NCI-H2081 treated with DMSO at 0.1 percent for 48 hours (cell line): Measurements from ENCODE around the gene NUDT21.
"Not testable (repeated sequence)": the region's sequence is repeated elsewhere in the genome, so short reads cannot be mapped to it uniquely, and the experiment has no call there.

ENCODE experiments used
- DNase-seq: peaks from one replicate; lab custom pipeline; 2025; lab: John Stamatoyannopoulos, UW

NUDT21 gene

GRCh38 chr16:56419740-56420548 is 31.2 kb downstream of the NUDT21 start:
- DNase-seq: no peak

- DNase-seq: no peak
Measured at GRCh38 chr16:56417138-56417537, 34.0 kb downstream of the NUDT21 start.

DNA sequence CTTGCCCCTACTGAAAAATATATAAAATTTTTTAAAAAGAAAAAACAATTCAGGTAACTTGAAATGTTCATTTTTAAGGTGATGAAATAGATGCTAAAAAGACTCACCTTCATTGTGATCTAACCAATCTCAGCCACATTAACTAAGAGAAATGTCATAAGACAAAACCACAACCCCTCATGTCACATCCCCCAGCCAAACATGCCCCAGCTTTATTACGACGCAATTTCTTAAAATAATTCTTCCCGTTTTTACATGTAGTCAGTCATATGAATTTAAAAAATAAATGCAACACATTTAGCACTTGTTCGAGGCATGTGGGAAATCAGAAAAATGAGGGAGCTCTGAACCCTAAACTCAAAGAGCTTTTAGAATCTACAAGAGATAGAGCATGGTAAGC is 35.3 kb downstream of the NUDT21 start:
- no peak for DNase-seq

DNA sequence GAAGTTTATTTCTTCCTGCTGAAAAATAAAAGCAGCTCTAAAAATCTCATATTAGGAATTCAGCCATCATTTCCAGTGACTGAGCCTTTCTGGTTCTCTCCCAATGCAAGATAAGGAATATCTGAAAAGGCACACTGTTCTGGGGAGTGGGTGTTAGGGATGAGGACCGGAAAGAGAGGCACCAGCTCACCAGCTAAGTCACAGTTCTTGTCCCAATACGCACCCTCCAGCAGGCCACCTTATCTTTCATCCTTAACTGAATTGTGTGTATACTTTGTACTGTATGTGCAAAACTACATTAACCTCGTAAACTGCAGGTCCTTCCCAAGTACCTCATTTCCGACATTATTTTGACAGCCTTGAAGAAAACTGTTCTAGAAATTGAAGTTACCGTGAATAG is 36.8 kb downstream of the NUDT21 start:
- DNase-seq: no peak

DNA sequence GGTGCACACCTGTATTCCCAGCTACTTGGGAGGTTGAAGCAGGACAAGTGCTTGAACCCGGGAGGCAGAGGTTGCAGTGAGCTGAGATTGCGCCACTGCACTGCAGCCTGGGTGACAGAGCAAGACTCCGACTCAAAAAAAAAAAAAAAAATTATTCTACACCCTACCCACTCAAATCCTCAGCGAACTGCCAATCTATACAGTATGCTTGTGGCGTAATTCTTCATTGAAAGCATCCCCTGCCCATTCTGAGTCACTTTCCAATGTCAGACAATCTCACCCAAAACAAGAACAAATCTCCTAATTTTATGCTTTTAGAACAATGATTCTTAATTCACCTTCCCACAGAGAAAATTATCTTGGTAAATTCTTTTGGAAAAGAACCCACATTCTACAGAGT is 37.8 kb downstream of the NUDT21 start:
- DNase-seq: no peak

DNA sequence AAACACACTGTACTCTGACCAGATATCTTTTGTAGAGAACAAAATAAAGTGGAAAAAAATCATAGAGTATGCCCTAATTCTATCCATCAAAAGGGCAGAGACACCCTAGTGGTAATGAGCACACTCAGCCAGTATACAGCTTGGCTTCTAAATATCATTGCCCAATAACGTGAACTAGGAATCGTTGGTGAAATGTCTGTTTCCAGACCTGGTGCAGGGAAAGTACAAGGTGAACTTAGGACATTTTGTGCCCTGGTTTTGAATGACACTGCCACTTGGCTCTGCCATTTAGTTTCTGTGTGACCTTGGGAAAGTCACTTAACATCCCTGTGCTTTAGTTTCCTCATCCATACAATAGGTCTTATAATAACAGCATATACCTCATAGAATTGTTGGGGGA is 39.5 kb downstream of the NUDT21 start:
- DNase-seq: no peak

- no peak for DNase-seq
Measured at GRCh38 chr16:56411123-56411522, 40.0 kb downstream of the NUDT21 start.

DNA sequence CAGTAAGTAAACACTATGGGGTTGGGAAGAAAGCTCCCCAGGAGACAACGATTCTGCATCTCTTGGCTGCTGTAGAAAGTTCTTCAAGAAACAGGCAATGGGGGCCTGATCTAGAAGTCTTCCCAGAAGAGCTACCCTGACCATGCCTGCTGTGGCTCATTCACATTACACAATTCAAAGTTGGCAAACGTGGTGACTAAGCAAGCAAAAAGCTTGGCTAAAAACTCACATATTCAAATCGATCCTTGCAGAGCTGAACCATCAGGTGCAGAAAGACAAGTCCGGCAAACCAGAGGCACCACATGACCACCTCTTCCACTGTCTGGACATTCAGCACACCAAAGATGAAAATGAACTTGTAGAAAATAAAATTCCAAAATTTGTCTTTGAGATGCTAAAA is 41.9 kb downstream of the NUDT21 start:
- DNase-seq: no peak

DNA sequence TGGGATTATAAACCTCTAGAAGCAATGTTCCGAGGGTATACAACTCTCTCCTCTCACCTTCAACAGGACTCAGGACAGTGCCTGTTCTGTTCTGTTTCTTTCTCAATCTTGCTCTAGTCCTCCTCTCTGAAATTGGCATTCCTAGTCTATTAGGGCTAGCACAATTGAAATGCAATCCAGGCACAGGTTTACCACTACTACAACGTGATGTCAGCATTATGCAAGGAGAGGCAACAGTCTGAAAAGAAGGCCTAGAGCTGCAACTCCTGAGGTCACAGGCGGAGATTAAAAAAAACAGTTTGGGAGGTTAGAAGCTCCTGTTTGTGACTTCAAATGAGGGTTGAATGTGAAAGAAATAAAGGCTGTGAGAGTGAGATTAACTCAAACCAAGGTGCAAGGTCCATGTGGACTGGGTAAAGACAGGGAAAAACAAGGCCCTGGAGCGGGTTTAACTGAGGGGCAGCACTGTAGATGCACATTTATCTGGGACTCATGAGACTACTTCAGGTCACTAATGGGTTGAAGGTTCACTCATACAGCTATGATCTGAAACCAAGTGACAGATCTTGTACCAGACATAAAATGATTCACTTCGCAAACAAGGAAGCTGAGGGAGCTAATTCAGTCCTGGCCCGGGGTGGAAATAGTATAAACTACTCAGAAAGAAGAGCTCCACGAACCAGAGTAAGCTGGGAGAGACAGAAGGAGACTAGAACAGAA is 42.6 kb downstream of the NUDT21 start:
- DNase-seq: no peak

DNA sequence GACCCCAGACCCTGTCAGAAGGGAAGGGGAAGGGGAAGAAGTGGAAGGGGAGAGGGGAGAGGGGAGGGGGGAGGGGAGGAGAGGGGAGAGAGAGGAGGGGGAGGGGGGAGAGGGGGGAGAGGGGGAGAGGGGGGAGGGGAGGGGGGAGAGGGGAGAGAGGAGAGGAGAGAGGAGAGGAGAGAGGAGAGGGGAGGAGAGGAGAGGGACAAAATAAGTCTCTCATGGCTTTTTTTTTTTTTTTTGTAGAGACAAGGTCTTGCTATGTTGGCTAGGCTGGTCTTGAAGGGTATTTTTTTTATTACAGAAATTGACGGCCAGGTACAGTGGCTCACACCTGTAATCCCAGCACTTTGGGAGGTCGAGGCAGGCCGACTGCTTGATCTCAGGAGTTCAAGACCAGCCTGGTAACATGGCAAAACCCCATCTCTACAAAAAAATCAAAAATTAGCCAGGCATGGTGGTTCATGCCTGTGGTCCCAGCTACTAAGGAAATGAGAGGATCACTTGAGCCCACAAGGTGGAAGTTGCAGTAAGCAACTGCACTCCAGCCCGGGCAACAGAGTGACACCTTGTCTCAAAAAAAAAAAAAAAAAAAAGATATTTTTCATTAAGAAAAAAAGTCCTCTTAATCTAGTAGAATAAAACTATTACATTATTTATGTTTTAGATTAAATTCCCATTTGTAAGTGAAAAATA is 45.0 kb downstream of the NUDT21 start:
- DNase-seq: no peak

DNA sequence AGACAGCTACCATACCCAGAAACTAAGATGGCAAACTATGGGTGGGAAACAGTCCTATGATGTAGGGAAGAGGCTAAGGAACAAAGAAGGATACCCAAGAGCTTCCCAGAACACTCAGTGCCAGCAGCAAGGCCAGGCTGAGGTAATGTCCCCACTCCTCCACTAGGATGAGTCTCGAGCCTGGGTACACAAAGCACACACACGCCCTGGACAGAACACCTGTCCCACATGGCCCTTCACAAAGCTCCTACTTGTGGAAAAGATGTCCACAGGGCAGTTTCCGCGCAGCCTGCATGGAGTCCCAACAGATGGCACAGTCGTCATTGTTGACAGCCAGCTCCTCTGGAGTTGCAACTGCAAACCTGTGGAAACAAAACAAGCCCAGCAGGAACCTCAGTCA is 49.6 kb downstream of the NUDT21 start:
- no peak for DNase-seq

GRCh38 chr16:56400458-56400857 is 50.7 kb downstream of the NUDT21 start:
- DNase-seq: no peak

GRCh38 chr16:56399486-56399885 is 51.6 kb downstream of the NUDT21 start:
- DNase-seq: no peak

- no peak for DNase-seq
Measured at GRCh38 chr16:56399047-56399446, 52.1 kb downstream of the NUDT21 start.

DNA sequence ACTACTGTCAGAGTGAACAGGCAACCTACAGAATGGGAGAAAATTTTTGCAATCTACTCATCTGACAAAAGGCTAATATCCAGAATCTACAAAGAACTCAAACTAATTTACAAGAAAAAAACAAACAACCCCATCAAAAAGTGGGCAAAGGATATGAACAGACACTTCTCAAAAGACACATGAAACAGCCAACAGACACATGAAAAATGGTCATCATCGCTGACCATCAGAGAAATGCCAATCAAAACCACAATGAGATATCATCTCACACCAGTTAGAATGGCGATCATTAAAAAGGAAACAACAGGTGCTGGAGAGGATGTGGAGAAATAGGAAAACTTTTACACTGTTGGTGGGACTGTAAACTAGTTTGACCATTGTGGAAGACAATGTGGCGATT is 54.4 kb downstream of the NUDT21 start:
- DNase-seq: not testable (repeated sequence)

GRCh38 chr16:56389554-56389953 is 61.6 kb downstream of the NUDT21 start:
- DNase-seq: no peak

GRCh38 chr16:56388209-56388608 is 62.9 kb downstream of the NUDT21 start:
- no peak for DNase-seq

- DNase-seq: no peak
Measured at GRCh38 chr16:56387396-56387795, 63.7 kb downstream of the NUDT21 start.

- DNase-seq: no peak
Measured at GRCh38 chr16:56384074-56384721, 66.9 kb downstream of the NUDT21 start.

GRCh38 chr16:56382901-56383355 is 68.2 kb downstream of the NUDT21 start:
- DNase-seq: no peak

DNA sequence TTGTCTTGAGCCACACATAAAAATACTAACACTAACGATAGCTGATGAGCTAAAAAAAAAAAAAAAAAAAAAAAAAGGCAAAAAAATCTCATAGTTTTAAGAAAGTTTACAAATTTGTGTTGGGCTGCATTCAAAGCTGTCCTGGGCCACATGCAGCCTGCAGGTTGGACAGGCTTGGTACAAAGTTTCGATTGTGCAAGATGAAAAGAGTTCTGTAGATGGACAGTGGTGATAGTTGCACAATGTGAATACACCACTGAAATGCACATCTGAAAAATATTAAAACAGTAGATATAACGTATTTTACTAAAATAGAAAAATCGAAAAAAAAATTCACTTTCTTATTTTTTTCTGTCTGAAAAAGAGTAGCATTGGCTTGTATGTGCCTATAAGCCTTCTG is 68.7 kb downstream of the NUDT21 start:
- no peak for DNase-seq

DNA sequence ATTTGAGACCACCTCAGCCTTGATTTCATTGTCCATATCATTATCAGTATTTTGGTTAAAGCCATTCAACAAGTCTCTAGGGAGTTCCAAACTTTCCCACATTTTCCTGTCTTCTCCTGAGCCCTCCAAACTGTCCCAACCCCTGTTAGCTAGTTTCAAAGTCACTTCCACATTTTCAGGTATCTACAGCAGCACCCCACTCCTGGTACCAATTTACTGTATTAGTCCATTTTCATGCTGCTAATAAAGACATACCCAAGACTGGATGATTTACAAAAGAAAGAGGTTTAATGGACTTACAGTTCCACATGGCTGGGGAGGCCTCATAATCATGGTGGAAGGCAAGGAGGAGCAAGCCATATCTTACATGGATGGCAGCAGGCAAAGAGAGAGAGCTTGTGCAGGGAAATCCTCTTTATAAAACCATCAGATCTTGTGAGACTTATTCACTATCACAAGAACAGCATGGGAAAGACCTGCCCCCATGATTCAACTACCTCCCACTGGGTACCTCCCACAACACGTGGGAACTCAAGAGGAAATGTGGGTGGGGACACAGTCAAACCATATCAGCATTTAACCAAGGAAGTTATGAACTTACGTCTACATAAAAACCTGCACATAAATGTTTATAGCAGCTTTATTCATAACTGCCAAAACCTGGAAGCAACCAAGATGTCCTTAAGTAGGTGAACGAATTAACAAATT is 70.2 kb downstream of the NUDT21 start:
- not testable (repeated sequence) for DNase-seq
